NCI-H82 treated with DMSO at 0.1 percent for 48 hours (cell line): ENCODE measurements around the gene EXTL1.
A peak's percentile ranks its signal among the peaks of the same experiment; 100 is the strongest.

Experiments
- DNase-seq: peaks from one replicate; lab custom pipeline; 2025; ENCODE audit not compliant: unreplicated experiment; lab: John Stamatoyannopoulos, UW

Gene EXTL1

GRCh38 chr1:26041978-26042377 is 20.4 kb downstream of the EXTL1 start:
- no peak for DNase-seq

- no peak for DNase-seq
Measured at GRCh38 chr1:26043765-26044164, 22.2 kb downstream of the EXTL1 start.

- DNase-seq: no peak
Measured at GRCh38 chr1:26044414-26044813, 22.8 kb downstream of the EXTL1 start.

- no peak for DNase-seq
Measured at GRCh38 chr1:26044971-26045721, 23.6 kb downstream of the EXTL1 start.

- DNase-seq: no peak
Measured at GRCh38 chr1:26045722-26046245, 24.2 kb downstream of the EXTL1 start, which contains the start of gene SLC30A2. SLC30A2 (minus strand) TSS chr1:26046118; CDS start chr1:26045896, 222 bp downstream.

GRCh38 chr1:26046246-26047095 is 24.9 kb downstream of the EXTL1 start:
- no peak for DNase-seq

GRCh38 chr1:26047278-26047874 is 25.8 kb downstream of the EXTL1 start:
- no peak for DNase-seq

GRCh38 chr1:26049531-26050247 is 28.1 kb downstream of the EXTL1 start:
- no peak for DNase-seq

GRCh38 chr1:26050248-26050640 is 28.7 kb downstream of the EXTL1 start:
- DNase-seq: no peak

GRCh38 chr1:26053718-26054560 is 32.4 kb downstream of the EXTL1 start:
- DNase-seq: no peak

GRCh38 chr1:26055041-26055440 is 33.5 kb downstream of the EXTL1 start:
- no peak for DNase-seq

GRCh38 chr1:26057189-26057588 is 35.6 kb downstream of the EXTL1 start:
- DNase-seq: no peak

- no peak for DNase-seq
Measured at GRCh38 chr1:26058052-26058595, 36.5 kb downstream of the EXTL1 start.

- DNase-seq: peak; percentile 6
Measured at GRCh38 chr1:26059906-26060305, 38.3 kb downstream of the EXTL1 start.

- no peak for DNase-seq
Measured at GRCh38 chr1:26060832-26061574, 39.4 kb downstream of the EXTL1 start.

GRCh38 chr1:26064553-26064952 is 43.0 kb downstream of the EXTL1 start:
- no peak for DNase-seq

- DNase-seq: no peak
Measured at GRCh38 chr1:26066160-26066559, 44.6 kb downstream of the EXTL1 start.

GRCh38 chr1:26066857-26067256 is 45.3 kb downstream of the EXTL1 start:
- no peak for DNase-seq

GRCh38 chr1:26067432-26067911 is 45.9 kb downstream of the EXTL1 start, which contains the start of gene TRIM63:
TRIM63 (minus strand) TSS chr1:26067630; CDS start chr1:26067494, 136 bp downstream.
- no peak for DNase-seq
